Liver (tissue), 3 donors: ENCODE data around the gene B4GALNT2.

Source experiments
- CTCF ChIP-seq: fragments of 150-350 bp; IDR thresholded peaks from 2 replicates; pipeline ENCODE4 v1.5.1; 2017; ENCODE audit warnings: improper control_type of control experiment, low read depth, low read length; ENCODE audit not compliant: missing input control
- EGR1 ChIP-seq, 2 donors: IDR thresholded peaks; 2 replicates each; pipeline ENCODE4 v1.6.1; 2016 to 2018; ENCODE audit warnings: antibody characterized with exemption in 2 of 2, low read depth in 2 of 2
- FOXA2 ChIP-seq: IDR thresholded peaks from 2 replicates; pipeline ENCODE4 v1.6.1; 2016; ENCODE audit warnings: antibody characterized with exemption
- GABPA ChIP-seq, 2 donors: IDR thresholded peaks in 1 of 2; conservative IDR thresholded peaks in 1 of 2; 2 replicates each; pipeline ENCODE4 v1.6.1; 2016; ENCODE audit warnings: antibody characterized with exemption in 2 of 2, mild to moderate bottlenecking in 1 of 2, moderate library complexity in 1 of 2
- HNF4A ChIP-seq, 2 donors: conservative IDR thresholded peaks; 2 replicates each; pipeline ENCODE4 v1.6.1; 2016; ENCODE audit warnings: antibody characterized with exemption in 2 of 2, mild to moderate bottlenecking in 2 of 2
- JUND ChIP-seq, 2 donors: IDR thresholded peaks; 2 replicates each; pipeline ENCODE4 v1.6.1; 2016; ENCODE audit warnings: antibody characterized with exemption in 2 of 2
- RAD21 ChIP-seq, 2 donors: IDR thresholded peaks; 2 replicates each; pipeline ENCODE4 v1.6.1; 2016; ENCODE audit warnings: antibody characterized with exemption in 2 of 2, mild to moderate bottlenecking in 2 of 2
- REST ChIP-seq: IDR thresholded peaks from 2 replicates; pipeline ENCODE4 v1.6.1; 2016; ENCODE audit warnings: antibody characterized with exemption, mild to moderate bottlenecking
- SP1 ChIP-seq: IDR thresholded peaks from 2 replicates; pipeline ENCODE4 v1.6.1; 2018; ENCODE audit warnings: antibody characterized with exemption, mild to moderate bottlenecking
- ZBTB33 ChIP-seq: IDR thresholded peaks from 2 replicates; pipeline ENCODE4 v1.6.1; 2016; ENCODE audit warnings: antibody characterized with exemption
- TF ChIP-seq, protein P1 (sequence below): IDR thresholded peaks from 2 replicates; pipeline ENCODE4 v1.6.1; 2016; ENCODE audit warnings: antibody characterized with exemption
- TF ChIP-seq, protein P2 (sequence below): IDR thresholded peaks from 2 replicates; pipeline ENCODE4 v1.6.1; 2016; ENCODE audit warnings: antibody characterized with exemption
- donor health status: healthy.
- donor health status: healthy.

DNA sequence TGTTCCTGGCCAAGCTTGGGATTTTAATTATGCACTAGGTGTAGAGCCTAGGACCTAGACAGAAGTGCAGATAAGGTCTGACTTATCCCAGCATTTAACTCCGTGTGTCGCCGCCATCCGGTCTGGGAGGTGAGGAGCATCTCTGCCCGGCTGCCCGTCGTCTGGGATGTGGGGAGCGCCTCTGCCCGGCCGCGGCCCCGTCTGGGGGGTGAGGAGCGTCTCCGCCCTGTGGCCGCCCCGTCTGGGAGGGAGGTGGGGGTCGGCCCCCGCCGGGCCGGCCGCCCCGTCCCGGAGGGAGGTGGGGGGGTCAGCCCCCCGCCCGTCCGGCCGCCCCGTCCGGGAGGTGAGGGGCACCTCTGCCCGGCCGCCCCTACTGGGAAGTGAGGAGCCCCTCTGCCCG, 7.1 kb upstream of the B4GALNT2 start:
- TF ChIP-seq CTCF (no peak), REST (no peak), SP1 (no peak), ZBTB33 (no peak), HNF4A (conservative IDR thresholded peaks at IDR 0.05) (no peak), GABPA (IDR thresholded peaks at IDR 0.05 in 1 of 2, conservative IDR thresholded peaks at IDR 0.05 in 1 of 2) (no peak), RAD21 (IDR thresholded peaks at IDR 0.05) (no peak), EGR1 (IDR thresholded peaks at IDR 0.05; ENCODE audit: low read depth in 2 of 2) (no peak), FOXA2 (no peak), JUND (IDR thresholded peaks at IDR 0.05) (no peak)
- TF ChIP-seq, protein P1, sequence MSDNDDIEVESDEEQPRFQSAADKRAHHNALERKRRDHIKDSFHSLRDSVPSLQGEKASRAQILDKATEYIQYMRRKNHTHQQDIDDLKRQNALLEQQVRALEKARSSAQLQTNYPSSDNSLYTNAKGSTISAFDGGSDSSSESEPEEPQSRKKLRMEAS, result no peak
- TF ChIP-seq, protein P2, sequence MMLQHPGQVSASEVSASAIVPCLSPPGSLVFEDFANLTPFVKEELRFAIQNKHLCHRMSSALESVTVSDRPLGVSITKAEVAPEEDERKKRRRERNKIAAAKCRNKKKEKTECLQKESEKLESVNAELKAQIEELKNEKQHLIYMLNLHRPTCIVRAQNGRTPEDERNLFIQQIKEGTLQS, result no peak
